Activated naive CD4-positive, alpha-beta T cell (primary cell): ENCODE data around the gene RNF128.
A peak's percentile ranks its signal among the peaks of the same experiment; 100 is the strongest.
"Not testable (repeated sequence)": the region's sequence is repeated elsewhere in the genome, so short reads cannot be mapped to it uniquely, and the experiment has no call there.

Experiments
- DNase-seq, 4 experiments: peaks; one replicate each; lab custom pipeline; 2025; lab: John Stamatoyannopoulos, UW

RNF128 gene

GRCh38 chrX:106748377-106748776, 21.9 kb downstream of the RNF128 start:
- no peak for DNase-seq

- DNase-seq, result no peak
Measured at GRCh38 chrX:106751407-106751806, 24.9 kb downstream of the RNF128 start.

GRCh38 chrX:106752101-106752678, 25.7 kb downstream of the RNF128 start:
- DNase-seq, result no peak

- not testable (repeated sequence) for DNase-seq
Measured at GRCh38 chrX:106769288-106769687, 42.8 kb downstream of the RNF128 start.

- no peak for DNase-seq
Measured at GRCh38 chrX:106774981-106775380, 48.5 kb downstream of the RNF128 start.

GRCh38 chrX:106780264-106780663, 53.8 kb downstream of the RNF128 start:
- no peak for DNase-seq

GRCh38 chrX:106780664-106781377, 54.3 kb downstream of the RNF128 start:
- no peak for DNase-seq

- DNase-seq, result no peak
Measured at GRCh38 chrX:106783716-106784115, 57.2 kb downstream of the RNF128 start.

- no peak for DNase-seq
Measured at GRCh38 chrX:106791495-106791894, 65.0 kb downstream of the RNF128 start.

GRCh38 chrX:106802063-106802387, 75.5 kb downstream of the RNF128 start:
- DNase-seq, result no peak

GRCh38 chrX:106802388-106803275, 76.1 kb downstream of the RNF128 start, which contains the start of gene TBC1D8B:
Gene TBC1D8B, plus strand, starts transcription at chrX:106802673. Its CDS starts 181 bp downstream, at chrX:106802854.
- peak in 1 of 4 experiments; percentile 0 for DNase-seq

GRCh38 chrX:106811131-106811910, 84.8 kb downstream of the RNF128 start:
- no peak for DNase-seq

- not testable (repeated sequence) for DNase-seq
Measured at GRCh38 chrX:106812930-106813329, 86.4 kb downstream of the RNF128 start.

GRCh38 chrX:106814093-106814492, 87.6 kb downstream of the RNF128 start:
- DNase-seq, result not testable (repeated sequence)
